ENCODE data around the gene SERINC1. TPM values are rescaled to one million over a fixed set of nuclear protein-coding genes. Genes with fewer than 3 reads are reported as not detected.

Gene SERINC1
- total RNA-seq, 1 experiment from 2014 or later: 131 TPM

DNA sequence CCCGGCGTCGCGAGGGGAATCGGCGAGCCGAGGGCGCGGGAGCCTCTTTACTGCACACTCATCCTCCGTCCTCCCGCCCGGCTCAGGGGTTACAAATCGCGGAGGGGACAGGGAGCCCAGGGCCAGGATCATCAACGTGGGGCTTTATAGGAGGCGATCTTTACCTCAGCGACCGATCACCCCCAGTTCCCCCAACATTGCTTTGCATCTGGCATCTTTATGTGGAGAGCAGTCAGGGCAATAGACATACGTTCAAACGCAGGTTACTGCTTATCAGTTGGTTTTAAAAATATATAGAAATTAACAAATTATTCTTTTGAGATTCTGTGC lies 71.5 kb downstream of the SERINC1 start:
- Histone ChIP-seq H3K9me3 (ENCODE audit: control insufficient read depth, insufficient read depth, low read depth, low read length) (no peaks in the 10 kb centered on the region), H3K36me3 (ENCODE audit: control insufficient read depth, insufficient read depth, low read length) (no peaks in the 10 kb centered on the region; the same call in 1 of the 2 replicates), H3K4me3 (ENCODE audit: low read depth in 2 of 2, low read length in 2 of 2) (peak overlapping the region; percentile 87 to 96), H3K4me1 (ENCODE audit: control insufficient read depth, insufficient read depth, low read length) (peaks cover 18% of the 10 kb centered on the region), H3K27ac (ENCODE audit: low read length) (peak overlapping the region; percentile 87), H3K27me3 (ENCODE audit: control insufficient read depth, insufficient read depth, low read length) (no peaks in the 10 kb centered on the region)
- intact Hi-C loops (cut with micrococcal nuclease; ENCODE audit: unreplicated experiment) (no loop called here), in situ Hi-C loops (cut with HindIII; ENCODE audit: low pct_unique_long_range_greater_than_20kb, low sequenced_read_pairs) (no loop called here)
- BruUV-seq (replicated peaks): no TSS peak
- POLR2A ChIA-PET: no interaction called here
- CTCF ChIA-PET: interaction anchor here (0.7 kb wide), 1 partner anchor 338 kb away, joined by 7 read pairs; no protein-coding TSS in a partner anchor
- no peak for DNase-seq (ENCODE audit: low read depth, low spot score)
- 0 out of 2 replicates have a peak, but pooled peaks have one; percentile 7 for TF ChIP-seq TCF7L2 (IDR thresholded peaks at IDR 0.05; ENCODE audit: low read depth, low read length)
- TF ChIP-seq, protein P1, sequence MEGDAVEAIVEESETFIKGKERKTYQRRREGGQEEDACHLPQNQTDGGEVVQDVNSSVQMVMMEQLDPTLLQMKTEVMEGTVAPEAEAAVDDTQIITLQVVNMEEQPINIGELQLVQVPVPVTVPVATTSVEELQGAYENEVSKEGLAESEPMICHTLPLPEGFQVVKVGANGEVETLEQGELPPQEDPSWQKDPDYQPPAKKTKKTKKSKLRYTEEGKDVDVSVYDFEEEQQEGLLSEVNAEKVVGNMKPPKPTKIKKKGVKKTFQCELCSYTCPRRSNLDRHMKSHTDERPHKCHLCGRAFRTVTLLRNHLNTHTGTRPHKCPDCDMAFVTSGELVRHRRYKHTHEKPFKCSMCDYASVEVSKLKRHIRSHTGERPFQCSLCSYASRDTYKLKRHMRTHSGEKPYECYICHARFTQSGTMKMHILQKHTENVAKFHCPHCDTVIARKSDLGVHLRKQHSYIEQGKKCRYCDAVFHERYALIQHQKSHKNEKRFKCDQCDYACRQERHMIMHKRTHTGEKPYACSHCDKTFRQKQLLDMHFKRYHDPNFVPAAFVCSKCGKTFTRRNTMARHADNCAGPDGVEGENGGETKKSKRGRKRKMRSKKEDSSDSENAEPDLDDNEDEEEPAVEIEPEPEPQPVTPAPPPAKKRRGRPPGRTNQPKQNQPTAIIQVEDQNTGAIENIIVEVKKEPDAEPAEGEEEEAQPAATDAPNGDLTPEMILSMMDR (IDR thresholded peaks at IDR 0.05): no peak
- no peak for TF ChIP-seq SIN3A (IDR thresholded peaks at IDR 0.05; ENCODE audit: borderline replicate concordance, insufficient read depth, low read depth, low read length)
- no peak for ATAC-seq

DNA sequence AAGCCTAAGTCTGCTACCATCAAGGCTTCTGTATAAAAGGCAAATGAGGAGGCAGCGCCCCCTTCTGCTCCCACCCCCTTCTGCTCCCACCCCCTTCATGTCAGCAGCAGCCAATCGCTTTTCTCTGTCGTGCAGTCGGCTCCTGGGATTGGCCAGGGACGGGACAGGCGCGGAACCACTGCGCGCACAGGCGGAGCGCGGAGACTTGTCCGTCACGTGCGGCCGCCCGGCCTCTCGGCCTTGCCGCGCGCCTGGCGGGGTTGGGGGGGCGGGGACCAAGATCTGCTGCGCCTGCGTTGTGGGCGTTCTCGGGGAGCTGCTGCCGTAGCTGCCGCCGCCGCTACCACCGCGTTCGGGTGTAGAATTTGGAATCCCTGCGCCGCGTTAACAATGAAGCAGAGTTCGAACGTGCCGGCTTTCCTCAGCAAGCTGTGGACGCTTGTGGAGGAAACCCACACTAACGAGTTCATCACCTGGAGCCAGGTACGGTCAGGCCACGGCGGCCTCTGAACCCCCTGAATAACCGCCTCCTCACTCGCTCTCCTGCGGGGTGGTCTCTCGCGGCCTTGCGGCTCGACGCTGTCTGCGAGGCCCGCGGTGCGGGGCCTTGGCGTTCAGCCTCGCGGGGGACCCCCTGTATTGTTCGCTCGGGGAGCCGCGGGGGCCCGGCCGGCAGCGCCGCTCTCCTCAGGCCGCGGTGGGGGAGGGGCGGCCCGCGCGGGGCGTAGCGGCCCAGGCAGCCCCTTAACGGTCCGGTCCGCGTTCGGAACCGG lies 72.1 kb downstream of the SERINC1 start, which contains the start of gene HSF2:
HSF2 (plus strand) TSS at position 305 of the 773 bp plus-strand sequence; CDS start at position 391, 86 bp downstream.
- ChIA-PET CTCF (interaction anchor here (0.7 kb wide), 1 partner anchor 337 kb away, joined by 7 read pairs; no protein-coding TSS in a partner anchor), POLR2A (interaction anchor here (0.7 kb wide), 1 partner anchor 154 kb away, joined by 9 read pairs; no protein-coding TSS in a partner anchor)
- BruUV-seq (replicated peaks): no TSS peak
- Histone ChIP-seq H3K4me1 (ENCODE audit: control insufficient read depth, insufficient read depth, low read length) (peaks cover 18% of the 10 kb centered on the region), H3K27ac (ENCODE audit: low read length) (peak within 1 kb of the TSS; percentile 87), H3K9me3 (ENCODE audit: control insufficient read depth, insufficient read depth, low read depth, low read length) (no peaks in the 10 kb centered on the region), H3K4me3 (ENCODE audit: low read depth in 2 of 2, low read length in 2 of 2) (peak within 1 kb of the TSS; percentile 87 to 96), H3K27me3 (ENCODE audit: control insufficient read depth, insufficient read depth, low read length) (no peaks in the 10 kb centered on the region; the same call in 1 of the 2 replicates), H3K36me3 (ENCODE audit: control insufficient read depth, insufficient read depth, low read length) (no peaks in the 10 kb centered on the region; the same call in 1 of the 2 replicates)
- intact Hi-C loops (cut with micrococcal nuclease; ENCODE audit: unreplicated experiment): no loop called here
- TF ChIP-seq, protein P1 (IDR thresholded peaks at IDR 0.05): peak; percentile 48
- TF ChIP-seq, protein P2, sequence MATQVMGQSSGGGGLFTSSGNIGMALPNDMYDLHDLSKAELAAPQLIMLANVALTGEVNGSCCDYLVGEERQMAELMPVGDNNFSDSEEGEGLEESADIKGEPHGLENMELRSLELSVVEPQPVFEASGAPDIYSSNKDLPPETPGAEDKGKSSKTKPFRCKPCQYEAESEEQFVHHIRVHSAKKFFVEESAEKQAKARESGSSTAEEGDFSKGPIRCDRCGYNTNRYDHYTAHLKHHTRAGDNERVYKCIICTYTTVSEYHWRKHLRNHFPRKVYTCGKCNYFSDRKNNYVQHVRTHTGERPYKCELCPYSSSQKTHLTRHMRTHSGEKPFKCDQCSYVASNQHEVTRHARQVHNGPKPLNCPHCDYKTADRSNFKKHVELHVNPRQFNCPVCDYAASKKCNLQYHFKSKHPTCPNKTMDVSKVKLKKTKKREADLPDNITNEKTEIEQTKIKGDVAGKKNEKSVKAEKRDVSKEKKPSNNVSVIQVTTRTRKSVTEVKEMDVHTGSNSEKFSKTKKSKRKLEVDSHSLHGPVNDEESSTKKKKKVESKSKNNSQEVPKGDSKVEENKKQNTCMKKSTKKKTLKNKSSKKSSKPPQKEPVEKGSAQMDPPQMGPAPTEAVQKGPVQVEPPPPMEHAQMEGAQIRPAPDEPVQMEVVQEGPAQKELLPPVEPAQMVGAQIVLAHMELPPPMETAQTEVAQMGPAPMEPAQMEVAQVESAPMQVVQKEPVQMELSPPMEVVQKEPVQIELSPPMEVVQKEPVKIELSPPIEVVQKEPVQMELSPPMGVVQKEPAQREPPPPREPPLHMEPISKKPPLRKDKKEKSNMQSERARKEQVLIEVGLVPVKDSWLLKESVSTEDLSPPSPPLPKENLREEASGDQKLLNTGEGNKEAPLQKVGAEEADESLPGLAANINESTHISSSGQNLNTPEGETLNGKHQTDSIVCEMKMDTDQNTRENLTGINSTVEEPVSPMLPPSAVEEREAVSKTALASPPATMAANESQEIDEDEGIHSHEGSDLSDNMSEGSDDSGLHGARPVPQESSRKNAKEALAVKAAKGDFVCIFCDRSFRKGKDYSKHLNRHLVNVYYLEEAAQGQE (IDR thresholded peaks at IDR 0.05; ENCODE audit: insufficient read depth in 1 of 2, low read depth in 2 of 2, low read length in 1 of 2): no peak
- TF ChIP-seq SIN3A (IDR thresholded peaks at IDR 0.05; ENCODE audit: borderline replicate concordance, insufficient read depth, low read depth, low read length) (peak; percentile 52; the same call in 1 of the 2 replicates), TCF7L2 (IDR thresholded peaks at IDR 0.05; ENCODE audit: low read depth, low read length) (peak; percentile 25; the same call in 1 of the 2 replicates), POLR2AphosphoS5 (IDR thresholded peaks at IDR 0.05; ENCODE audit: low read depth, low read length) (0 out of 2 replicates have a peak, but pooled peaks have one; percentile 45)
- peak; percentile 91 for DNase-seq (ENCODE audit: low read depth, low spot score)
- ATAC-seq: peak; percentile 100
- in situ Hi-C loops (cut with HindIII; ENCODE audit: low pct_unique_long_range_greater_than_20kb, low sequenced_read_pairs): no loop called here

Measured in Panc1 (cell line).